GM19452 (cell line): ENCODE measurements around the gene ANKRD13A.
"Not testable (repeated sequence)": the region's sequence is repeated elsewhere in the genome, so short reads cannot be mapped to it uniquely, and the experiment has no call there.

ENCODE experiments used
- ATAC-seq: cut with Tn5 transposase; IDR thresholded peaks from one replicate; pipeline ENCODE4 v1.9.1; 2021; ENCODE audit not compliant: unreplicated experiment

Gene ANKRD13A

GRCh38 chr12:110006115-110006514, 6.9 kb downstream of the ANKRD13A start:
- no peak for ATAC-seq

DNA sequence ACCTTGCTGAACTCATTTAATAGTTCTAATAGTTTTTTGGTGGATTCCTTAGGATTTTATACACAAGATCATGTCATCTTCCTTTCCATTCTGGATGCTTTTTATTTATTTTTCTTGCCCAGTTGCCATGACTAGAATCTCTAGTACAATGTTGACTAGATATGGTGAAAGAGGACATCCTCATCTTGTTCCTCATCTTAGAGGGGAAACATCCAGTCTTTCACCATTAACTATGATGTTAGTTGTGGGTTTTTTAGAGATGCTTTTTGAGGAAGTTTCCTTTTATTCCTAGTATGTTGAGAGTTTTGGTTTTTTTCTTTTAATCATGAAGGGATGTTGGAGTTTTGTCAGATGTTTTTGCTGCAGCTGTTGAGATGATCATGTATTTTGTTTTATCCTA, 8.7 kb downstream of the ANKRD13A start:
- no peak for ATAC-seq

- not testable (repeated sequence) for ATAC-seq
These were observed 9.6 kb downstream of the ANKRD13A start for GRCh38 chr12:110008681-110009398.

GRCh38 chr12:110010853-110011723, 11.9 kb downstream of the ANKRD13A start:
- ATAC-seq: peak; percentile 41

GRCh38 chr12:110012137-110012536, 12.9 kb downstream of the ANKRD13A start:
- ATAC-seq: peak; percentile 58

DNA sequence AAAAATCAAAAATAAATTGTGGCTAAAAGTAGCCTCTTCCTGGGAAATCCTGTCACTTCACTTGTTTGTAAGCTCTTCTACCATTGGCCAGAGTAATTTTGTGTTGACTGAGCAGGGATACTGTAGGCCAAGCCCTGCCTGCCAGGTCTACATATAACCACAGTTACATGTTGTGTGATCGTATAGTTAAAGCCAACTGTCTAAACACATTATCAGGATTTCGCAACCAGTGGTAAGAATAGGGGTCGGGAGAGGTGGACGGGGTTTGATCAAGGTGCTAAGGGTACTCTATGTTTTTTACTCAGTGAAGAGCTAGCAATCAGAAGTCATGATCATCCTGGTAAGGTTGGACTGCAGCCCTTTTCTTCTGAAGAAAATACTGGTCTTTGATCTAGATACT, 13.4 kb downstream of the ANKRD13A start:
- ATAC-seq: no peak

- no peak for ATAC-seq
These were observed 15.9 kb downstream of the ANKRD13A start for GRCh38 chr12:110015132-110015531.

DNA sequence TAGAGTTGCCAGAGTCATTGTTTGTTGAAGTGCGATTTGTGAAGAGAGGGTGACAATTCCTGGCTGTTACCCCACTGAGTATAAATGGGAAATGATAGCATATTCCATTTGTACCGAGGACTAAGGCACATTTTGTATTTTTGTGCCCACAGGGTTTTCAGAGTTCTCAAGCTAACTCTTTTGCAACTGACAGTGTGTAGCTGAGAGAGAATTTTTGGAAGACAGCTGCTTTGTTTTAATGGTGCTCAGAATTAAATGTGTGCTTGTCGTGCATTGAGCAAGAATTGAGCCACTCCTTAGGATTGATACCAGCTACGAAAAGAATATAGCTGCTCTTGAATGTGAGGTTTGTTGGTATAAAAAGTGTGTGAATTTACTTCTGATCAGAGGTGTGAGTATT, 21.7 kb downstream of the ANKRD13A start:
- ATAC-seq: no peak

DNA sequence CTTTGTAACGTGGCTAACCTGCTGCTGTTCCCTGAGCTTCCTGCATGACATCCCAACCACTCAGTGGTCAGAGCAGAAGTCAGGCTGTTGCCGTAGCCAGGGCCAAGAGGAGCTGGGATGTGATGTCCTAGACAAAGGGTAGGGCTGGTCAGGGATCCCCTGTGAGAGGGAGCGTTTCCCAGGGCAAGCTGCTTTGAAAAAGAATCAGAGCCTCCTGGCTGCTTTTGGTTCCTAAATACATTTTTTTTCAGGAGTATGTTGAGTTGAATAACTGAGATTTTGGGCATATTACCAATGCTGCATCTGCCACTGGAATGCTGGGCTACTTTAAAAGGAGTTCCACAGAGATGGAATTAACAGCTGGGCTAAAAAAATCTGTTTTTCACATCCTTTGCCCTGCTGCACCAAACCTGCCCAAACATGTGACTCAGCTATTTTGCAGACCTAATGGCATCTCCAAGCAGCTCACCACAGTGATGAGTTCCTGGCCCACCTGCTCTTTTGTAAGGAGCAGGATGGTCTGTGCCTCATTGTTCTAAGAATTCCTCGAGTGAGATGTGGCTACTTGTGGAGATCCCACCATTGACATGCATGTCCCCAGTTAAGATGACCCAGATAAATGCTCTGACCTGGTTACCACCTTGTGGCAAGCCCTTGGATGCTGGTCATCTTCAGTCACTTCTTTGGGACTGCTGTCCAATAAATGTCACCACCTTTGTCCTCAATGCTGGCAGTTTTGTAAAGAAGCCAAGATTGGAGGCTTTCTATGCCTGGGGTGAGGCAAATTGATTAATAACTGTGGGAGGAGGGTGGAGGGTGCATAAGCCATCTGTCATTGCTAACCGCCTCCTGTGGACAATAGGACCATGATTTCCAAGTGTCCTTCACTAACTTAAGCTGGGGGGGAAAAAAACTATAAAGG, 24.1 kb downstream of the ANKRD13A start:
- ATAC-seq: no peak

DNA sequence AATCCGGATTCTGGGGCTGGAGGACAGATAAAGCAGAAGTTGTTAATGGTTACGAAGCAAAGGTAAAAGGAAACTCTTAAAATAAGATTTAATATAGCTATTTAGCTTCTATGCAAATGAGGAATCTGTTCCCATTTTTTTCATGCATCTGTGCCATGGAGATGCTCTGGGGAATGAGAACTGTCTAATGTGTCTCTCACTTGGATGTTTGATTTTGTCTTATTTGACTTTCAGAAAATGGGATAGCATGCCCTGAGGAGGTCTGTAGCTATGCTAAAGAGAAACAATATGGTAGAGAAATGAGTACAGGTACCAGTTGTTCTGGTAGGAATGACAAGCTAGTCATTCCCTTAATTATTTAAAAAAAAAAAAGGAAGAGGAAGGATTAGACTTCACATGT, 24.8 kb downstream of the ANKRD13A start:
- ATAC-seq: no peak

DNA sequence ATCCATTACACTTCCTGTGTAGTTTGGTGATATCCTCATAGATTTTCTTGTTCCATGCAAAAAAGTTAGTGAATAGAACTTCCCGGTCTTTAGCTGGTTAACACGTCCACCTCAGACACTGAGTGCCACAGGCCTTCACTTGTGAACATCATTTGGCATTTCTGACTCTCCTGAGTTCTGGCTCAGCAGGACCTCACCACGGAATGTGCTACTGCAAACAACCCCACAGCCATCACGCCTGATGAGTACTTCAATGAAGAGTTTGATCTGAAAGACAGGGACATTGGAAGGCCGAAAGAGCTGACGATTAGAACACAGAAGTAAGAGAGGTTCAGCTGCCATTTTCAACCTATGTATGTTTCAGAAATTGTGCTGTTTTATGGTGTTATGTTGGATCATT, 29.1 kb downstream of the ANKRD13A start:
- no peak for ATAC-seq

DNA sequence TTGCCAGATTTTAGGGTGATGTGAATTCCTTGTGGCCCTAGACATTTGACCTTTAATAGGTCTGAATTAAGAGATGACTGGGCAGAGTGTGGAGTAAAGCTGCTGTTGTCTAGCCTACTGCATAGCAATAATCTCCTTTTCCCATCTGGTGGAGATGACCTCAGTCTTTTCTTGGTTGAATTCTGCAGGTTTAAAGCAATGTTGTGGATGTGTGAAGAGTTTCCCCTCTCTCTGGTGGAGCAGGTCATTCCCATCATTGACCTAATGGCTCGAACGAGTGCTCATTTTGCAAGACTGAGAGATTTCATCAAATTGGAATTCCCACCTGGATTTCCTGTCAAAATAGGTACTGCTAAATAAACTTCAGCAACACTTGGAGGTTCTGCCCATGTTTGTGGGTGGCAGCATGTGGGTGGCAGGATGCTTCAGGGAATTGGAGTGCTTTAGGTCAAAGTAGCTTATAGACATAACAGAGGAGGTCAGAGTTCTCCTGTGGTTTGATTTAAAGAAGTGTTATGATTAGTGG, 30.1 kb downstream of the ANKRD13A start:
- no peak for ATAC-seq

GRCh38 chr12:110033888-110034287, 34.7 kb downstream of the ANKRD13A start:
- no peak for ATAC-seq

DNA sequence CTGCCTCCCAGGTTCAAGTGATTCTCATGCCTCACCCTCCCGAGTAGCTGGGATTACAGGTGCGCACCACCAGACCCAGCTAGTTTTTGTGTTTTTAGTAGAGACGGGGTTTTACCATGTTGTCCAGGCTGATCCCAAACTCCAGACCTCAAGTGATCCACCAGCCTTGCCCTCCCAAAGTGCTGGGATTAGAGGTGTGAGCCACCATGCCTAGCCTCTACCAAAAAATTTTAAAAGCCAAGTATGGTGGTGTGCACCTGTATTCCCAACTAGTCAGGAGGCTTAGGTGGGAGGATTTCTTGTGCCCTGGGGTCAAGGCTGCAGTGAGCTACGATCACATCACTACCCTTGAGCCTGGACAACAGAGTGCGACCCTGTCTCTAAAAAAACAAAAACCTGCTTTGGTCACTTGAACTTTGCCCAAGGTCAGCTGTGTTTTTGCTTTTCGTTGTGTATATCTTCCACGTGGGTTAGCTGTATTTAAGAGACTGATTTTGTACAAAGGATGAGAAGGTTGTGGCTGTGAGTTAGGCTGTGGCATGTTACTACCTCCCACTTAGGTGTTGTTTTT, 36.4 kb downstream of the ANKRD13A start:
- no peak for ATAC-seq

- ATAC-seq: no peak
These were observed 38.1 kb downstream of the ANKRD13A start for GRCh38 chr12:110037315-110037714.

DNA sequence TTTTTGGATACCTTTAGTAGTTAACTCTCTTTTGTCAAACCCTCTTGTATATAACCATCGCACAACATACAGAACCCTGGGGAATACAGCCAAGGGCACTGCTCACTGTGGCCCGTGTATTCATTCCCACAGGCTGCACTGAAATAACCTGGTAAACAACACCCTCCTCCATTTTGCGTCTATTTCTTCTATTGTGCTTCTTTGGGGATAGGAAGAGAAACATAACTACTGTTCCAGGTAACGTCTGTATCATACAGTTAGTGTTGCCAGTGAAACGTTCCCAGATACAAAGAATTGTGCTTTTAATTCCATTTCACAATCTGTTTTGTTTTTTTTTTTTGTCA, 39.5 kb downstream of the ANKRD13A start:
- no peak for ATAC-seq

GRCh38 chr12:110039085-110039807, 40.0 kb downstream of the ANKRD13A start:
- no peak for ATAC-seq

- ATAC-seq: no peak
These were observed 43.0 kb downstream of the ANKRD13A start for GRCh38 chr12:110042264-110042663.

GRCh38 chr12:110046451-110047187, 47.4 kb downstream of the ANKRD13A start:
- ATAC-seq: no peak
